GM06990 (cell line): ENCODE measurements around the gene ZP2.
"Not testable (repeated sequence)": the region's sequence is repeated elsewhere in the genome, so short reads cannot be mapped to it uniquely, and the experiment has no call there.

Source experiments
- DNase-seq: peaks from one replicate; pipeline ENCODE4 v3.0.0-alpha.2; 2011; ENCODE audit not compliant: insufficient read length; ENCODE audit errors: extremely low read depth
- H3K27me3 ChIP-seq: replicated peaks from 2 replicates; pipeline ENCODE4 v1.6.0; 2011; ENCODE audit warnings: low read length; ENCODE audit not compliant: control insufficient read depth, insufficient read depth
- H3K36me3 ChIP-seq: 2 replicates; pipeline ENCODE4 v1.5.1; 2011; ENCODE audit warnings: low read length; ENCODE audit not compliant: control insufficient read depth, insufficient read depth
- H3K4me3 ChIP-seq: replicated peaks from 2 replicates; pipeline ENCODE4 v1.5.1; 2011; ENCODE audit warnings: low read depth, mild to moderate bottlenecking, control low read depth, low read length
- CTCF ChIP-seq: IDR thresholded peaks from 2 replicates; pipeline ENCODE4 v1.5.1; 2011; ENCODE audit warnings: low read length, control low read depth, mild to moderate bottlenecking, inconsistent platforms; ENCODE audit not compliant: insufficient read depth, poor library complexity, severe bottlenecking

Gene ZP2

GRCh38 chr16:21211486-21211885 is at the start of gene ZP2:
TSS of gene ZP2 (minus strand) at chr16:21211574. CDS start at chr16:21211547, 27 bp downstream.
- no peak for DNase-seq
- Histone ChIP-seq H3K27me3 (no peaks in the 10 kb centered on the region), H3K36me3 (no peaks in the 10 kb centered on the region), H3K4me3 (no peak within 1 kb of the TSS)
- no peak for TF ChIP-seq CTCF

- Histone ChIP-seq H3K36me3 (no peaks in the 10 kb centered on the region), H3K4me3 (no peak overlapping the region), H3K27me3 (no peaks in the 10 kb centered on the region)
- no peak for TF ChIP-seq CTCF
- no peak for DNase-seq
Measured at GRCh38 chr16:21257284-21257683, 45.9 kb upstream of the ZP2 start.

- Histone ChIP-seq H3K27me3 (no peaks in the 10 kb centered on the region), H3K4me3 (no peak overlapping the region), H3K36me3 (no peaks in the 10 kb centered on the region)
- no peak for DNase-seq
- no peak for TF ChIP-seq CTCF
Measured at GRCh38 chr16:21256636-21257035, 45.3 kb upstream of the ZP2 start.

- H3K4me3 ChIP-seq: no peak overlapping the region
- DNase-seq: no peak
- TF ChIP-seq CTCF: peak; percentile 23
Measured at GRCh38 chr16:21253470-21253869, 42.1 kb upstream of the ZP2 start.

GRCh38 chr16:21250072-21250923 is 38.9 kb upstream of the ZP2 start:
- no peak for DNase-seq
- Histone ChIP-seq H3K4me3 (no peak overlapping the region), H3K27me3 (peaks cover 2% of the 10 kb centered on the region), H3K36me3 (no peaks in the 10 kb centered on the region)
- TF ChIP-seq CTCF: no peak

More at GRCh38 chr16:21253470-21253869, 42.1 kb upstream of the ZP2 start:
- peaks cover 2% of the 10 kb centered on the region; the same call in 1 of the 2 replicates for H3K27me3 ChIP-seq
- H3K36me3 ChIP-seq: no peaks in the 10 kb centered on the region

- DNase-seq, H3K27me3 ChIP-seq, H3K36me3 ChIP-seq, H3K4me3 ChIP-seq: not testable (repeated sequence)
Measured at GRCh38 chr16:21248179-21248578, 36.8 kb upstream of the ZP2 start.
